ENCODE data around the gene TMEM225B. TPM values are rescaled to one million over a fixed set of nuclear protein-coding genes. Genes with fewer than 3 reads are reported as not detected.

The TMEM225B gene
- total RNA-seq, 1 experiment from 2014 or later: 0.31 TPM

GRCh38 chr7:99571768-99572167, 26.3 kb upstream of the TMEM225B start:
- in situ Hi-C loops (cut with HindIII; ENCODE audit: low pct_unique_long_range_greater_than_20kb, low sequenced_read_pairs) (no loop called here), intact Hi-C loops (cut with micrococcal nuclease; ENCODE audit: unreplicated experiment) (no loop called here)
- H3K36me3 ChIP-seq (ENCODE audit: control insufficient read depth, insufficient read depth, low read length): peaks cover 31% of the 10 kb centered on the region
- ChIA-PET POLR2A (no interaction called here), CTCF (no interaction called here)
- no peak overlapping the region for H3K4me3 ChIP-seq (ENCODE audit: low read depth in 2 of 2, low read length in 2 of 2)
- H3K9me3 ChIP-seq (ENCODE audit: control insufficient read depth, insufficient read depth, low read depth, low read length): no peaks in the 10 kb centered on the region
- DNase-seq (ENCODE audit: low read depth, low spot score) (no peak), ATAC-seq (no peak)
- no peak overlapping the region for H3K27ac ChIP-seq (ENCODE audit: low read length)
- H3K27me3 ChIP-seq (ENCODE audit: control insufficient read depth, insufficient read depth, low read length): no peaks in the 10 kb centered on the region
- no TSS peak for BruUV-seq (replicated peaks)
- TF ChIP-seq CTCF (IDR thresholded peaks at IDR 0.05) (no peak), REST (IDR thresholded peaks at IDR 0.05; ENCODE audit: insufficient read depth in 1 of 2, low read depth in 2 of 2, low read length in 1 of 2) (no peak), SIN3A (IDR thresholded peaks at IDR 0.05; ENCODE audit: borderline replicate concordance, insufficient read depth, low read depth, low read length) (no peak), TCF7L2 (IDR thresholded peaks at IDR 0.05; ENCODE audit: low read depth, low read length) (no peak), POLR2AphosphoS5 (IDR thresholded peaks at IDR 0.05; ENCODE audit: low read depth, low read length) (no peak)
- H3K4me1 ChIP-seq (ENCODE audit: control insufficient read depth, insufficient read depth, low read length): no peaks in the 10 kb centered on the region

GRCh38 chr7:99573257-99573656, 24.8 kb upstream of the TMEM225B start:
- ATAC-seq (no peak), DNase-seq (ENCODE audit: low read depth, low spot score) (no peak)
- Histone ChIP-seq H3K27me3 (ENCODE audit: control insufficient read depth, insufficient read depth, low read length) (no peaks in the 10 kb centered on the region), H3K4me3 (ENCODE audit: low read depth in 2 of 2, low read length in 2 of 2) (no peak overlapping the region), H3K9me3 (ENCODE audit: control insufficient read depth, insufficient read depth, low read depth, low read length) (no peaks in the 10 kb centered on the region), H3K4me1 (ENCODE audit: control insufficient read depth, insufficient read depth, low read length) (no peaks in the 10 kb centered on the region), H3K27ac (ENCODE audit: low read length) (no peak overlapping the region), H3K36me3 (ENCODE audit: control insufficient read depth, insufficient read depth, low read length) (peaks cover 31% of the 10 kb centered on the region)
- no TSS peak for BruUV-seq (replicated peaks)
- CTCF ChIA-PET: no interaction called here
- POLR2A ChIA-PET: no interaction called here
- in situ Hi-C loops (cut with HindIII; ENCODE audit: low pct_unique_long_range_greater_than_20kb, low sequenced_read_pairs) (no loop called here), intact Hi-C loops (cut with micrococcal nuclease; ENCODE audit: unreplicated experiment) (no loop called here)
- no peak for TF ChIP-seq TCF7L2 (IDR thresholded peaks at IDR 0.05; ENCODE audit: low read depth, low read length)

- H3K9me3 ChIP-seq (ENCODE audit: control insufficient read depth, insufficient read depth, low read depth, low read length): no peaks in the 10 kb centered on the region
- POLR2A ChIA-PET: no interaction called here
Observed at GRCh38 chr7:99576251-99576650, 21.8 kb upstream of the TMEM225B start.

More at GRCh38 chr7:99576251-99576650, 21.8 kb upstream of the TMEM225B start:
- Histone ChIP-seq H3K4me1 (ENCODE audit: control insufficient read depth, insufficient read depth, low read length) (no peaks in the 10 kb centered on the region), H3K27ac (ENCODE audit: low read length) (no peak overlapping the region), H3K27me3 (ENCODE audit: control insufficient read depth, insufficient read depth, low read length) (no peaks in the 10 kb centered on the region), H3K4me3 (ENCODE audit: low read depth in 2 of 2, low read length in 2 of 2) (no peak overlapping the region), H3K36me3 (ENCODE audit: control insufficient read depth, insufficient read depth, low read length) (peaks cover 15% of the 10 kb centered on the region)
- in situ Hi-C loops (cut with HindIII; ENCODE audit: low pct_unique_long_range_greater_than_20kb, low sequenced_read_pairs) (no loop called here), intact Hi-C loops (cut with micrococcal nuclease; ENCODE audit: unreplicated experiment) (no loop called here)
- no TSS peak for BruUV-seq (replicated peaks)
- DNase-seq (ENCODE audit: low read depth, low spot score) (no peak), ATAC-seq (no peak)
- TF ChIP-seq CTCF (IDR thresholded peaks at IDR 0.05): no peak
- TF ChIP-seq POLR2AphosphoS5 (IDR thresholded peaks at IDR 0.05; ENCODE audit: low read depth, low read length): no peak
- TF ChIP-seq SIN3A (IDR thresholded peaks at IDR 0.05; ENCODE audit: borderline replicate concordance, insufficient read depth, low read depth, low read length): no peak
- TF ChIP-seq TCF7L2 (IDR thresholded peaks at IDR 0.05; ENCODE audit: low read depth, low read length): no peak
- TF ChIP-seq REST (IDR thresholded peaks at IDR 0.05; ENCODE audit: insufficient read depth in 1 of 2, low read depth in 2 of 2, low read length in 1 of 2): no peak
- CTCF ChIA-PET: no interaction called here

Measured in Panc1 (cell line).